NCI-H460 (cell line): Measurements from ENCODE around the gene OR5AR1. TPM values are rescaled to one million over a fixed set of nuclear protein-coding genes. Genes with fewer than 3 reads are reported as not detected.
"Not testable (repeated sequence)": the region's sequence is repeated elsewhere in the genome, so short reads cannot be mapped to it uniquely, and the experiment has no call there.

Experiments used
- DNase-seq: peaks from one replicate; pipeline ENCODE4 v3.0.0-alpha.2; 2016; ENCODE audit warnings: low read depth; ENCODE audit errors: extremely low read depth
- polyA plus RNA-seq: library from polyadenylated mRNA; depleted of rRNA; stranded (reverse); fragments of >200 nt; gene quantifications from 2 replicates; pipeline ENCODE4 v1.2.3, GENCODE V29; 2014; cell fraction: nucleus; rRNA removed
- total RNA-seq: library from RNA; depleted of rRNA; stranded (reverse); fragments of >200 nt; shearing (Covaris generic); gene quantifications from 2 replicates; pipeline ENCODE4 v1.2.3, GENCODE V29; 2014; rRNA removed

Gene OR5AR1
- total RNA-seq = not detected in 2 replicates
- not detected in 2 replicates for polyA plus RNA-seq

- DNase-seq = no peak
Observed at GRCh38 chr11:56663386-56663785, at the start of gene OR5AR1. Gene OR5AR1 (plus strand): TSS chr11:56663686. CDS start chr11:56663686, 0 bp downstream.

GRCh38 chr11:56624661-56625110 lies 38.8 kb upstream of the OR5AR1 start:
- peak; percentile 2 for DNase-seq

DNA sequence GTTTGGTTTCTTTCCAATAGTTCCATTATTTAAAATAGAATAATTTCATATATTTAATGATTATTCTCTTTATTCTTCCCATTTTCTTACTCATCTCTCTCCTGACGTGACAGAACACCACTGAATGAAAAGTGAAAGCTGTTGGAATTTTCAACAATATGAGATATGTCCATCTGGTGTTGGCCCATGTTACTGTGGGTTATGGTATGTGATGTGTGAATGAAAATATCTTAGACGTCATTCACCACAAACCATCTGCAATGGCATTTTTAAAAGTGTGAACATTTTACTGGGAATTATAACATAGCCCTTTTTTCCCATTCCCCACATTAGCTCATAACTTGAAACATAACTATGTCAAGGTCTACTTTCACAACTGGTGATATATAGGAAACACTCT lies 37.5 kb upstream of the OR5AR1 start:
- DNase-seq = no peak

- no peak for DNase-seq
Observed at GRCh38 chr11:56632329-56632728, 31.2 kb upstream of the OR5AR1 start.

GRCh38 chr11:56636861-56637260 lies 26.6 kb upstream of the OR5AR1 start:
- DNase-seq = no peak

DNA sequence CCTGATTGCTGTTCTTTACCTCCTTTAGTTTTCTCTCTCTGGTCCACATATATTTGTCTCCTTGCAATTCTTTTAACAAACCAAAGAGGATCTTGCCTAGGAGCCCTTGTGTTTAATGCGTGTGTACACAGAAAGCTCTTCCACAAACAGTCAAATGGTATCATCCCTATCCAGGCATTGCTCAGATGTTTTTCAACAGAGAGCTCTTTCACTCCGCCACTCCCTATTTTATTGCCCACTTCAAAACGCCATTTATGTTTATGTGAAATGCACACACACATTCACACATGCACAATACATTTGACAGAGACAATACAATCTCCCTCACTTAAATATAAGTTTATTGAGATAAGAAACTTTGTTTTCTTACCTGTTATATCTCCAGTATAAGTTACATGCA lies 26.0 kb upstream of the OR5AR1 start:
- no peak for DNase-seq

- no peak for DNase-seq
Observed at GRCh38 chr11:56642339-56642738, 21.1 kb upstream of the OR5AR1 start, which contains the start of gene OR5AP2. Gene OR5AP2 (minus strand): TSS chr11:56642439. CDS start chr11:56642439, 0 bp downstream.

- DNase-seq = no peak
Observed at GRCh38 chr11:56659755-56660154, 3.7 kb upstream of the OR5AR1 start.

- DNase-seq = no peak
Observed at GRCh38 chr11:56670984-56671383, 7.5 kb downstream of the OR5AR1 start.

GRCh38 chr11:56688554-56689100 lies 25.1 kb downstream of the OR5AR1 start:
- DNase-seq = no peak

DNA sequence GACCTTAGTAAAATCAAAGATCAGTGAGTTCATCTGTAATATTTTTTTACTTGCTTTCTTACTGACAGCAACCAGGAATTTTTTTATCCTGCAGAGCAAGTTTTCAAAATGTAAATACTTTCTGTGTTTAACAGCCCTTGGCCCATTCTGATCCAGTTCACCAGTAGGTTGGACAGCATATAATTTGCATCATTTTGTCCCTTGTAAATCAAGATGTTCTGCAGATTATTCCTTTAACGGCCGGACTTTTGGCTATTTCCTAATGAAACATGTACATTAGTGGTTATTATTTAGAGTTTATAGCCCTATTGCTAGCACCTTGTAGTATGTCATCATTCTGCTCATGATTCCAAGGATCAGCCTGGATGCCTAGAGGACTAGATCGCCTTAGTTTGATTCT lies 27.7 kb downstream of the OR5AR1 start:
- not testable (repeated sequence) for DNase-seq

- DNase-seq = no peak
Observed at GRCh38 chr11:56693428-56693827, 29.9 kb downstream of the OR5AR1 start.

DNA sequence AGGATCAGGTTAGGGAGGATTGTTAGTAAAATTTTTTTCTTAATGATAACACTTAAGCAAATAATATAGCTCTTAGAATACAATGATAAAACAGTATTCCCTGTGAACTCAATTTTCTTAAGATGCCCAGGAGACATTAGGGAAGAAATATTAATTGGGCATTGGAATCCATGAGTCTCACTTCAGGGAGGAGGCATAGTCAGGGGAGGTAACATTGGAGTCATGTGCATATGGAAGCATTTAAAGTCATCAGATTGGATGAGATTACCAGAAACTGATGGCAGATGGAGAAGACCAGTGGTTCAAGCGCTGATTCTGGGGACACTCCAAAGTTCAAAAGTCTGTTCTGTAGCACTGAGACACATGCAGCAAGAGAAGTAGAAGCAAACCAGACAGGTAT lies 35.3 kb downstream of the OR5AR1 start, which contains the start of gene OR9G1:
Gene OR9G1 (plus strand): TSS at position 301 of the 400 bp plus-strand sequence. CDS start 1,293 bp downstream, outside the sequence.
- no peak for DNase-seq

- no peak for DNase-seq
Observed at GRCh38 chr11:56700242-56700913, 36.9 kb downstream of the OR5AR1 start.

DNA sequence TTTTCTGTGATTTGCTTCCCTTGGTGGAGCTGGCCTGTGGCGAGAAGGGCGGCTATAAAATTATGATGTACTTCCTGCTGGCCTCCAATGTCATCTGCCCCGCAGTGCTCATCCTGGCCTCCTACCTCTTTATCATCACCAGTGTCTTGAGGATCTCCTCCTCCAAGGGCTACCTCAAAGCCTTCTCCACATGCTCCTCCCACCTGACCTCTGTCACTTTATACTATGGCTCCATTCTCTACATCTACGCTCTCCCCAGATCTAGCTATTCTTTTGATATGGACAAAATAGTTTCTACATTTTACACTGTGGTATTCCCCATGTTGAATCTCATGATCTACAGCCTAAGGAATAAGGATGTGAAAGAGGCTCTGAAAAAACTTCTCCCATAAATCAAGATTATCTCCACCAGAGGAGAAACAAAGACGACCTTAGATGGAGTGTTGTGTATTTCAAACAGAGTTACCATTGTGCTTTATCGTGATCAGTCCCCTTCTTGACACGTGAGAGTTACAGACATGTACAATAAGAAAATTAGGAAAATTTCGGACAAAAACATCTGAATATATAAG lies 37.5 kb downstream of the OR5AR1 start:
- DNase-seq = no peak

- no peak for DNase-seq
Observed at GRCh38 chr11:56705784-56706396, 42.4 kb downstream of the OR5AR1 start.

DNA sequence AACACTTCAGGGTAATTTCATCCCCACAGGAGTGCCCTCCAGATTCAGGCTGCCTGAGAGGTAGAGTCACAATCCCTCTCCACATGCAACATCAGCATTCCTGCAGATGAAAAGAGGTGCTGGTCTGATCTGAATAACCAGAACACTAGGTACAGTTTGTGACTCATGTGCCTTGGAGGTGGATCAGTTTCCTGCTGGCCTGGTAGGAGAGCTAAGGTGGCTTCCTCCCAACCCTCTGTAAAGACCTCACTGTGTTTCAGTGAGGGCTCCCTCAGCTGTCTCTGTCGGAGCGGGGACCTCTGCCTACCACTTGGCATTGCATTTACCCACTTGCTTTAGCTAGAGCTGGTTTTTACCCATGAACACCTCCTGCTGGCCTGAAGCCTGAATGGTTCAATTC lies 43.0 kb downstream of the OR5AR1 start:
- DNase-seq = no peak

- no peak for DNase-seq
Observed at GRCh38 chr11:56714206-56714605, 50.7 kb downstream of the OR5AR1 start.
